ENCODE data around the gene BABAM2. TPM values are rescaled to one million over a fixed set of nuclear protein-coding genes. Genes with fewer than 3 reads are reported as not detected.

The BABAM2 gene
- total and polyA plus RNA-seq, 2 experiments from 2014 or later, result 17.8 to 21.5 TPM

GRCh38 chr2:27931361-27931950 is 40.9 kb downstream of the BABAM2 start:
- no peak for TF ChIP-seq ZNF114 (CRISPR knock-in tag; IDR thresholded peaks at IDR 0.05)
- TF ChIP-seq EZH2phosphoT487 (IDR thresholded peaks at IDR 0.05; ENCODE audit: unreplicated experiment), result no peak
- no peak for TF ChIP-seq NANOG (IDR thresholded peaks at IDR 0.05; ENCODE audit: borderline replicate concordance)
- no peak for TF ChIP-seq JUNB (IDR thresholded peaks at IDR 0.05; ENCODE audit: unreplicated experiment)
- TF ChIP-seq, protein P1, sequence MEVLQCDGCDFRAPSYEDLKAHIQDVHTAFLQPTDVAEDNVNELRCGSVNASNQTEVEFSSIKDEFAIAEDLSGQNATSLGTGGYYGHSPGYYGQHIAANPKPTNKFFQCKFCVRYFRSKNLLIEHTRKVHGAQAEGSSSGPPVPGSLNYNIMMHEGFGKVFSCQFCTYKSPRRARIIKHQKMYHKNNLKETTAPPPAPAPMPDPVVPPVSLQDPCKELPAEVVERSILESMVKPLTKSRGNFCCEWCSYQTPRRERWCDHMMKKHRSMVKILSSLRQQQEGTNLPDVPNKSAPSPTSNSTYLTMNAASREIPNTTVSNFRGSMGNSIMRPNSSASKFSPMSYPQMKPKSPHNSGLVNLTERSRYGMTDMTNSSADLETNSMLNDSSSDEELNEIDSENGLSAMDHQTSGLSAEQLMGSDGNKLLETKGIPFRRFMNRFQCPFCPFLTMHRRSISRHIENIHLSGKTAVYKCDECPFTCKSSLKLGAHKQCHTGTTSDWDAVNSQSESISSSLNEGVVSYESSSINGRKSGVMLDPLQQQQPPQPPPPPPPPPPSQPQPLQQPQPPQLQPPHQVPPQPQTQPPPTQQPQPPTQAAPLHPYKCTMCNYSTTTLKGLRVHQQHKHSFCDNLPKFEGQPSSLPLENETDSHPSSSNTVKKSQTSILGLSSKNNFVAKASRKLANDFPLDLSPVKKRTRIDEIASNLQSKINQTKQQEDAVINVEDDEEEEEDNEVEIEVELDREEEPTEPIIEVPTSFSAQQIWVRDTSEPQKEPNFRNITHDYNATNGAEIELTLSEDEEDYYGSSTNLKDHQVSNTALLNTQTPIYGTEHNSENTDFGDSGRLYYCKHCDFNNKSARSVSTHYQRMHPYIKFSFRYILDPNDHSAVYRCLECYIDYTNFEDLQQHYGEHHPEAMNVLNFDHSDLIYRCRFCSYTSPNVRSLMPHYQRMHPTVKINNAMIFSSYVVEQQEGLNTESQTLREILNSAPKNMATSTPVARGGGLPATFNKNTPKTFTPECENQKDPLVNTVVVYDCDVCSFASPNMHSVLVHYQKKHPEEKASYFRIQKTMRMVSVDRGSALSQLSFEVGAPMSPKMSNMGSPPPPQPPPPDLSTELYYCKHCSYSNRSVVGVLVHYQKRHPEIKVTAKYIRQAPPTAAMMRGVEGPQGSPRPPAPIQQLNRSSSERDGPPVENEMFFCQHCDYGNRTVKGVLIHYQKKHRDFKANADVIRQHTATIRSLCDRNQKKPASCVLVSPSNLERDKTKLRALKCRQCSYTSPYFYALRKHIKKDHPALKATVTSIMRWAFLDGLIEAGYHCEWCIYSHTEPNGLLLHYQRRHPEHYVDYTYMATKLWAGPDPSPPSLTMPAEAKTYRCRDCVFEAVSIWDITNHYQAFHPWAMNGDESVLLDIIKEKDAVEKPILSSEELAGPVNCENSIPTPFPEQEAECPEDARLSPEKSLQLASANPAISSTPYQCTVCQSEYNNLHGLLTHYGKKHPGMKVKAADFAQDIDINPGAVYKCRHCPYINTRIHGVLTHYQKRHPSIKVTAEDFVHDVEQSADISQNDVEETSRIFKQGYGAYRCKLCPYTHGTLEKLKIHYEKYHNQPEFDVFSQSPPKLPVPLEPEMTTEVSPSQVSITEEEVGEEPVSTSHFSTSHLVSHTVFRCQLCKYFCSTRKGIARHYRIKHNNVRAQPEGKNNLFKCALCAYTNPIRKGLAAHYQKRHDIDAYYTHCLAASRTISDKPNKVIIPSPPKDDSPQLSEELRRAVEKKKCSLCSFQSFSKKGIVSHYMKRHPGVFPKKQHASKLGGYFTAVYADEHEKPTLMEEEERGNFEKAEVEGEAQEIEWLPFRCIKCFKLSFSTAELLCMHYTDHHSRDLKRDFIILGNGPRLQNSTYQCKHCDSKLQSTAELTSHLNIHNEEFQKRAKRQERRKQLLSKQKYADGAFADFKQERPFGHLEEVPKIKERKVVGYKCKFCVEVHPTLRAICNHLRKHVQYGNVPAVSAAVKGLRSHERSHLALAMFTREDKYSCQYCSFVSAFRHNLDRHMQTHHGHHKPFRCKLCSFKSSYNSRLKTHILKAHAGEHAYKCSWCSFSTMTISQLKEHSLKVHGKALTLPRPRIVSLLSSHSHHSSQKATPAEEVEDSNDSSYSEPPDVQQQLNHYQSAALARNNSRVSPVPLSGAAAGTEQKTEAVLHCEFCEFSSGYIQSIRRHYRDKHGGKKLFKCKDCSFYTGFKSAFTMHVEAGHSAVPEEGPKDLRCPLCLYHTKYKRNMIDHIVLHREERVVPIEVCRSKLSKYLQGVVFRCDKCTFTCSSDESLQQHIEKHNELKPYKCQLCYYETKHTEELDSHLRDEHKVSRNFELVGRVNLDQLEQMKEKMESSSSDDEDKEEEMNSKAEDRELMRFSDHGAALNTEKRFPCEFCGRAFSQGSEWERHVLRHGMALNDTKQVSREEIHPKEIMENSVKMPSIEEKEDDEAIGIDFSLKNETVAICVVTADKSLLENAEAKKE (CRISPR knock-in tag; IDR thresholded peaks at IDR 0.05), result no peak
- TF ChIP-seq, protein P2, sequence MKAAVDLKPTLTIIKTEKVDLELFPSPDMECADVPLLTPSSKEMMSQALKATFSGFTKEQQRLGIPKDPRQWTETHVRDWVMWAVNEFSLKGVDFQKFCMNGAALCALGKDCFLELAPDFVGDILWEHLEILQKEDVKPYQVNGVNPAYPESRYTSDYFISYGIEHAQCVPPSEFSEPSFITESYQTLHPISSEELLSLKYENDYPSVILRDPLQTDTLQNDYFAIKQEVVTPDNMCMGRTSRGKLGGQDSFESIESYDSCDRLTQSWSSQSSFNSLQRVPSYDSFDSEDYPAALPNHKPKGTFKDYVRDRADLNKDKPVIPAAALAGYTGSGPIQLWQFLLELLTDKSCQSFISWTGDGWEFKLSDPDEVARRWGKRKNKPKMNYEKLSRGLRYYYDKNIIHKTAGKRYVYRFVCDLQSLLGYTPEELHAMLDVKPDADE (IDR thresholded peaks at IDR 0.05), result no peak
- no peak for TF ChIP-seq REST (IDR thresholded peaks at IDR 0.05; ENCODE audit: unreplicated experiment)
- TF ChIP-seq ZNF331 (CRISPR knock-in tag; IDR thresholded peaks at IDR 0.05; ENCODE audit: low read depth), result no peak
- TF ChIP-seq EZH2 (IDR thresholded peaks at IDR 0.05; ENCODE audit: low read depth, unreplicated experiment), result no peak
- no peak for TF ChIP-seq CREB1 (CRISPR knock-in tag; IDR thresholded peaks at IDR 0.05; ENCODE audit: low read depth)
- TF ChIP-seq STAT1 (IDR thresholded peaks at IDR 0.05; ENCODE audit: unreplicated experiment), result no peak
- TF ChIP-seq POLR2AphosphoS5 (IDR thresholded peaks at IDR 0.05; ENCODE audit: low read depth), result no peak
- TF ChIP-seq CTCF (conservative IDR thresholded peaks at IDR 0.05; ENCODE audit: low read depth in 2 of 2), result no peak
- H3K36me3 Mint-ChIP-seq (ENCODE audit: low read depth), result no peaks in the 10 kb centered on the region
- ATAC-seq (no peak), DNase-seq (ENCODE audit: low spot score) (no peak)
- Histone ChIP-seq H3K9me2 (ENCODE audit: insufficient read depth) (no peaks in the 10 kb centered on the region), H4K20me1 (replicated peaks; ENCODE audit: insufficient read depth) (no peaks in the 10 kb centered on the region), H3K4me2 (no peak overlapping the region), H3K27me3 (ENCODE audit: insufficient read depth) (no peaks in the 10 kb centered on the region), H3K79me2 (replicated peaks; ENCODE audit: insufficient read depth) (no peaks in the 10 kb centered on the region), H3K4me3 (no peak overlapping the region), H2AFZ (no peak overlapping the region), H3F3A (replicated peaks; ENCODE audit: low read depth) (no peaks in the 10 kb centered on the region), H3K4me1 (ENCODE audit: insufficient read depth) (no peaks in the 10 kb centered on the region), H3K36me3 (ENCODE audit: insufficient read depth) (no peaks in the 10 kb centered on the region), H3K27ac (ENCODE audit: low read depth) (no peak overlapping the region)
- H3K9me3 Mint-ChIP-seq, result no peaks in the 10 kb centered on the region
- H3K4me1 Mint-ChIP-seq, result peaks cover under 1% of the 10 kb centered on the region; the same call in 2 of the 3 replicates
- no peak overlapping the region for H3K4me3 Mint-ChIP-seq
- no peak overlapping the region for H3K27ac Mint-ChIP-seq
- peaks cover 2% of the 10 kb centered on the region for H3K27me3 Mint-ChIP-seq (ENCODE audit: insufficient read depth, low read depth, poor library complexity)
